Stimulated activated CD4-positive, alpha-beta T cell treated with anti-CD3 and anti-CD28 coated beads, Interleukin-1b, Interleukin-23, amount 100 ng/mL, for 1 hour (primary cell): Measurements from ENCODE around the gene TBC1D22A.

Experiments used
- DNase-seq, 2 donors: peaks; one replicate each; pipeline ENCODE4 v3.0.0-alpha.2; 2020; ENCODE audit warnings: low read depth in 2 of 2

The TBC1D22A gene

DNA sequence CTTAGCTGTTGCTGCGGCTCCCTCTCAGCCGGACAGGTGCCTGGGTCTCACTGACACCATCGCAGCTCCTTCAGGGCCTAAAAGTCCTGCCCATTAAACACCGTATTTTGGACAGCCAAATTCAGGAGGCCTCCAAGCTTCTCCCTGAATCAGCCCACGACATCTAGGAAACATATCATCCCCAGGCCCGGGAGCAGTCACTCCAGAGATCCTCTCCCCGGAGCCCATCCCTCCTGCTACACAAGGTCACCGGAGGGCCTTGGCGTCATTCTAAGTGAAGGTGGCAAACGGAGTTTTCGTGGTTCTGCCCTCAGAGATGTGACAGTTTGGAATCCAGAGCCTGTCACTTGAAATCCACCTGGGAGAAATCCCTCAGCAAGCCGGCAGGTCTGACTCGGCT is 232.5 kb downstream of the TBC1D22A start:
- DNase-seq = no peak

- DNase-seq = no peak
These were observed 233.3 kb downstream of the TBC1D22A start for GRCh38 chr22:46995501-46996360.

DNA sequence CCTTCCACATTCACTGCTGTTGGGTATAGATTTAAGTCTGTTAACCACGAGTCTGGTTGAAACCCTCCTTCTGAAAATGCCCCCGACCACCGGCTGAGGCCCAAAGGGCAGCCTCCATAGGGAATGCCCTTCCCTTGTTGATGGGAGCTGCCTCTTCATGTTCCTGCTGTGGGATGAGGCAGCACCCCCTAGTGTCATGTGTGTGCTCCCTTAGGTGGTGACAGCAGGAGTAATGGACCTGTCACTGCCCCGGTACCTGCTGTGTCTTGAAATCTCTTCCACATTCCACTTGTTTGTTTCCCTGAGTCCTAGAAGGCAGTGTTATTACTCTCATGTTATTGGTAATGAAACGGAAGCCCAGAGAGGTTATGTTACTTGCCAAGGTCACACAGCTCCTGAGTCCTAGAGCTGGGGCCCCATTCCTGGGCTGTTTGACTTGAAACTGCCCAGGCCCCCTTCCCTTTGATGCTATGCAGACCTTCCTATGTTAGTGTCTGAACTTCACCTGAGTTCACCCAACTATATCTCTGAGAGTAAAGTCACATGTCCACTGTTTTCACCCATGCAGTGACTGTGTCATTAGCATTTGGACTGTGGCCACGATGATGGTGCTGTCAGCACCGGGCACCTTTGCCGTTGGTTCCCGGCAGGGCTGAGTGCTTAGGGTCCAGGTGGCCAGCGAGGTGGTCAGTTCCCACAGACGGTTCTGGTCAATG is 234.3 kb downstream of the TBC1D22A start:
- DNase-seq = no peak

DNA sequence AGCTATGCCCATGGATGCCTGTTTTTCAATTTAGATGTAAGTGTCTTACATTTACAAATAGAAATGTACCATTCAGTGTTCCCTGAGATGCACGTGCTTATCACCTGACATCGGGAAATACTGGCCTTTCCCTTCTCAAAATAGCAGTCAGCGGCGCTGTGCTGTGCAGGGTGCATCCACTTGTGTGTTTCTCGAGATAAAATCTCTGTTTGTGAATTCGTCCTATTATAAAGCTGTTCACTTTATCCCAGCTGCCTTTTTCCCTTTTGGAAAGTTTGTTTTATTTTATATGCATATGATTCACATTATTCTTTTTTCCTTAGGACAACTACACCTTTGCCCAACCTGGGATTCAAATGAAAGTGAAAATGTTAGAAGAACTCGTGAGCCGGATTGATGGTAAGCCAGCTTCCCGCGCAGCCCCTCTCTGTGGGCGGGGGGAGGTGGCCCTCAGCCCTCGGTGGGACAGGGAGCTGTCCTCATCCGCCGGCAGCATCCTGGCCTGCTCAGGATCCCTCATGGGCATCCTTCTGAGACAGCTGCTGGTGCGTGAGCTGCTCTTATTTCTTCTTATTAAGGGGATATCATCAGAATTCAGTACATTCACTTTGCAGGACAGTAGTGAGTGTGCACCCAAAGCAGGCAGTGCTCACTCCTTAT is 235.0 kb downstream of the TBC1D22A start:
- no peak for DNase-seq

DNA sequence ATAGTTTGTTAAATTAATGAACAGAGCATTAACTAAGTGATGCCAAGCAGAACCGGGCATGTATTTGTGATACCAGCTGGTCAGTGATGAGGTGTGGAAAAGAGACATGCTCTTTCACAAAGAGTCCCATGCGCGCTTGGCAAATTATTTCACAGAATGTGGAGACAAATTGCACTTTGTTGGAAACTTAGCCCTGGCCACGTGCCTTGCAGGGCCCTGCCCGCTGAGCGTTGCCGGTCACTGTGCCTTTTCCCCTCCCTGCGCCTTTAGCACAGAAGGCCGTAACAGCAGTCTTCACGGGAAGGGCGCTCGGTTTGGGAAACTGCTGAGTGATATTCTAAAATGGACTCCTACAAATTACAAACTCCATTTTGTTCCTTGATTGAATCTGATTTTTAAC is 235.9 kb downstream of the TBC1D22A start:
- DNase-seq = no peak

GRCh38 chr22:47000256-47000655 is 237.8 kb downstream of the TBC1D22A start:
- DNase-seq = no peak

- DNase-seq = no peak
These were observed 238.4 kb downstream of the TBC1D22A start for GRCh38 chr22:47000888-47001287.

DNA sequence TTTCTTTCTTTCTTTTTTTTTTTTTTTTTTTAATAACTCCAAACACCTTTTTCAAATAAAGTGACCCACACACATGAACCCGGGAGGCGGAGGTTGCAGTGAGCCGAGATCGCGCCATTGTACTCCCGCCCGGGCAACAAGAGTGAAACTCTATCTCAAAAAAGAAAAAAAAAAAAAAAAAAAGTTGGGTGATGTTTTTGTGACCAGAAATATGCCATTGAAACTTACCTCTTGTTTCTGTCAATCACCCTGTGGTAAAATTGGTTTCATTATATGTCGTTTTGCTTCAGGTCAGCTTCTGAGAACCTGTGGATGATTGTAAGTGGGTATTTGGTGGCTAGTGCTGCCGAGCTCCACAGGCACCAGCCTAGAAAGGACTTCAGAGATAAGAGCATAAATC is 238.8 kb downstream of the TBC1D22A start:
- DNase-seq = no peak

DNA sequence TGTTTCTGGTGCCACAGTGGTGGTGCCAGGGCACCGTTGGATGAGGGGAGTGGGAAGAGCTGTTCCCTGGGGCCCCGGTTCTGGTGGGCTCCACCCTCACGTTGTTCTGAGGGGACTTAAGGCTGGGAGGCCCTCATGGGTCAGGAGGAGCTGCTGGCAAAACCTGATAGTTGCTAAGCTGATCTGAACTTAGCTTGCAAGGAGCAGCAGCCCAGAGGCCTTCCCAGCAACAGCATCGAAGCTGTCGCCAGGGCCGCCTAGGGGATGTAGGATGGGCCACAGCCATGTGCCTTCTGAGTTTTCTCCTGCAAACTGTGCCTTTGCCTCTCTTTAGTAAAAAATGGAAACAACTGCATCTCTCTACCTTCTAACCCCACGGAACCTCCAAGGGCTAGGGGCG is 240.2 kb downstream of the TBC1D22A start:
- DNase-seq = no peak

- no peak for DNase-seq
These were observed 243.3 kb downstream of the TBC1D22A start for GRCh38 chr22:47005506-47006408.

DNA sequence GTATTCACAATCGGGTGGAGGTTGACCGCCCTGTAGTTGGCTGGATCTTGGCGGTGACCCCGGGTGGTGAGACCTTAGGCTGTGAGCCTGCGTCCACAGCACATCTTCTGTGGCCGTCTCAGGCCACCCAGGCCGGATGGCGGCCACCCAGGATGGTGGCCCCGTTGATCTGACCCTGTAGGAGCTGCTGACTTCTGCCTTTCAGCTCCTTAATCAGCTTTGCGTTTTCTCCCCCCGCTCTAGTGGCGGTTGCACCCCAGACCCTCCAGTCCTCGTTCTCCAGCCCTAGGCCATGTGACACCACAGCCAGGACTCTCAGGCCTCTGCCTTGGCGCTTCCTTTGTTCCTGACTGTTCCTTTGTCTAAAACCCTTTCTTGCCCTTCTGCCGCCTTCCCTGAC is 244.0 kb downstream of the TBC1D22A start:
- DNase-seq = no peak

GRCh38 chr22:47006869-47007268 is 244.4 kb downstream of the TBC1D22A start:
- no peak for DNase-seq

DNA sequence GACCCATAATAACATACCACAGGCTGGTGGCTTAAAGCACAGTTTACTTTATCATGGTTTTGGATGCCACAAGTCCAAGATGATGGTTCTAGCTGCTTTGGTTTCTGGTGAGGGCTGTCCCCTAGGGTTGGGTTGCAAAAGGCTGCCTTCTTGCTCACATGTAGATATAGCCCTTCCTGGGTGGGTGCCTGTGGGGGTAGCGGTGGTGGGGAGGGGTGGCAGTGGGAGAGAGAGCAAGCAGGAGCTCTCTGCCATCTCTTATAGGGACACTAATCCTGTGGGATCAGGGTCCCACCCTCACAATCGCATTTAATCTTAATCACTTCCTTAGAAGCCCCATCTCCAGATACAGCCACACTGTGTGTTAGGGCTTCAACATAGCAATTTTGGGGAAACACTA is 245.0 kb downstream of the TBC1D22A start:
- DNase-seq = no peak

DNA sequence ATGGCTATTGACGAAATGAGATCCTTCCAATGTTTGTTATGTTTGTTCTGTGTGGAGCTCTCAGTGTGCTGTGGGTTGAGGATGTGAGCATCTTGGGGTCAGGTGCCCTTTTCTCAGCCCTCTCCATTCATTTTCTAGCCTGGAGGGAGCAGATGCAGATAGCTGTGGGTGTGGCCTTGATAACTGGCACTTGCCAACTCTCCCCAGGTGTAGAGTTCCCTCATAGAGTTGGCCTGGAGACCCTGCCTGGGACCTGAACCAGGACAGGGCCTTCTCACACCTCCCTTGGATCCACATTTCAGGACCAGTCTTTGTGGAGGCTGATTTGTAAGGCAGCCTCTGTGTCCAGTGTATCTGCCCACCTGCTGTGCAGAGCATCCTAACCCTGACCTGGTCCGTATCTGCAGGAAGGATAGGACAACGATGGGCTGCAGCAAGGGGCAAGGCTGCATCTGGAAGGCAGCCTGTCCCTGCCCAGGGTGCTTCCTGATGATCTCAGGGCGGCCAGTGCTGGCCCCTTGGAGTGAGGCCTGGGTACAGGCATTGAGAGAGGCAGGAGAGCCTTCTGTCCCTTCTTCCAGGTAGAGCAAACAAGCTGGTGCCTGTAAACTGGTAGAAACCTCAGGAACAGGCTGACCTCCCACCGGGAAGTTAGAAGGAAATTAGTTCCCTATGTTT is 245.9 kb downstream of the TBC1D22A start:
- no peak for DNase-seq

DNA sequence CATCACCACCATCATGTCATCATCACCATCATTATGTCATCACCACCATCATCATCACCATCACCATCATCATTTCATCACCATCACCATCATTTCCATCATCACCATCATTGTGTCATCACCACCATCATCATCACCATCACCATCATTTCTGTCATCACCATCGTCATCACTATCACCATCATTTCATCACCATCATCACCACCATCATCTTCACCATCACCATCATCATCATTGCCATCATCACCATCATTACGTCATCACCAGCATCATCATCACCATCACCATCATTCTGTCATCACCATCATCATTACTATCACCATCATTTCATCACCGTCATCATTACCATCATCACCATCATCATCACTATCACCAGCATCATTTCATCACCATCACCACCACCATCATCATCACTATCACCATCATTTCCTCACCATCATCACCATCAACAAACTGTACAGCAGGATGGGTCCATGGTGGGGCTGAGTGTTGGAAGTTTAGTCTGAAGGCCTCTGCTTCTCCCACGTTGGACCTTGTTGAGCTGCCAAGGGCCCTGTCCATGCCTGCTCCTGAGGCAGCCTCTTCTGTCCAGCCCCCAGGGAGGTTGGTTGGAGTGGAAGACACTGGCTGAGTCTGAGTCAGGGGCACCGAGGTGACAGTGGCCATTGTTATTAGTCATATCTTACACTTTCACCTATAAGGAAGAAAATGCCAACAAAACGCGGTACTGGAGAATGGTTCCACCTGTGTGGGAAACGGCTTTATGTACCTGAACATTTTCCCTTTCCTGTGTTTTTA is 247.1 kb downstream of the TBC1D22A start:
- no peak for DNase-seq

GRCh38 chr22:47010211-47010610 is 247.8 kb downstream of the TBC1D22A start:
- DNase-seq = no peak

- no peak for DNase-seq
These were observed 248.8 kb downstream of the TBC1D22A start for GRCh38 chr22:47011131-47011858.

GRCh38 chr22:47011859-47012258 is 249.4 kb downstream of the TBC1D22A start:
- DNase-seq = no peak

- no peak for DNase-seq
These were observed 250.3 kb downstream of the TBC1D22A start for GRCh38 chr22:47012589-47013370.
